Trophoblast cell (in vitro differentiated cells and primary cell): ENCODE data around the gene CHN2.
A peak's percentile ranks its signal among the peaks of the same experiment; 100 is the strongest.

Experiments
- DNase-seq, 2 donors: peaks; one replicate each; pipeline ENCODE4 v3.0.0-alpha.2; 2016
- H2AFZ ChIP-seq: 2 replicates; pipeline ENCODE4 v1.6.1; 2013; ENCODE audit warnings: low read length, moderate library complexity, mild to moderate bottlenecking; ENCODE audit not compliant: insufficient read depth, poor library complexity
- H2AK5ac ChIP-seq: 2 replicates; pipeline ENCODE4 v1.6.1; 2013; ENCODE audit warnings: mild to moderate bottlenecking, low read length
- H2BK120ac ChIP-seq: 2 replicates; pipeline ENCODE4 v1.6.1; 2013; ENCODE audit warnings: low read length, mild to moderate bottlenecking, moderate library complexity; ENCODE audit not compliant: insufficient read depth, poor library complexity
- H2BK12ac ChIP-seq: 2 replicates; pipeline ENCODE4 v1.6.1; 2013; ENCODE audit warnings: mild to moderate bottlenecking, low read length, moderate library complexity
- H2BK5ac ChIP-seq: 2 replicates; pipeline ENCODE4 v1.6.1; 2013; ENCODE audit warnings: low read length, low read depth, moderate library complexity, mild to moderate bottlenecking; ENCODE audit not compliant: poor library complexity
- H3K14ac ChIP-seq: 2 replicates; pipeline ENCODE4 v1.6.1; 2013; ENCODE audit warnings: mild to moderate bottlenecking, low read length
- H3K18ac ChIP-seq: 2 replicates; pipeline ENCODE4 v1.6.1; 2013; ENCODE audit warnings: mild to moderate bottlenecking, low read length
- H3K23ac ChIP-seq: 2 replicates; pipeline ENCODE4 v1.6.1; 2013; ENCODE audit warnings: low read length
- H3K27ac ChIP-seq: 2 replicates; pipeline ENCODE4 v1.5.1; 2013; ENCODE audit warnings: low read depth, mild to moderate bottlenecking, inconsistent platforms, low read length, moderate library complexity
- H3K27me3 ChIP-seq: 2 replicates; pipeline ENCODE4 v1.6.1; 2013; ENCODE audit warnings: inconsistent platforms, mild to moderate bottlenecking, low read length, moderate library complexity; ENCODE audit not compliant: insufficient read depth
- H3K36me3 ChIP-seq, 2 experiments: 1 replicate in 1 of 2; 2 replicates in 1 of 2; pipeline ENCODE4 v1.6.1; 2013; ENCODE audit warnings: low read length in 2 of 2, mild to moderate bottlenecking in 2 of 2, moderate library complexity in 1 of 2; ENCODE audit not compliant: insufficient read depth in 2 of 2, control insufficient read depth in 1 of 2
- H3K4ac ChIP-seq: 2 replicates; pipeline ENCODE4 v1.6.1; 2013; ENCODE audit warnings: low read depth, mild to moderate bottlenecking, low read length, moderate library complexity
- H3K4me1 ChIP-seq, 2 experiments: 1 replicate in 1 of 2; 2 replicates in 1 of 2; pipeline ENCODE4 v1.6.1; 2013; ENCODE audit warnings: low read length in 2 of 2, mild to moderate bottlenecking in 2 of 2, moderate library complexity in 1 of 2; ENCODE audit not compliant: insufficient read depth in 2 of 2, control insufficient read depth in 1 of 2
- H3K4me2 ChIP-seq: 2 replicates; pipeline ENCODE4 v1.6.1; 2013; ENCODE audit warnings: inconsistent platforms, mild to moderate bottlenecking, low read length, moderate library complexity
- H3K4me3 ChIP-seq: 2 replicates; pipeline ENCODE4 v1.5.1; 2013; ENCODE audit warnings: mild to moderate bottlenecking, low read depth, low read length, inconsistent platforms
- H3K79me1 ChIP-seq: one replicate; pipeline ENCODE4 v1.6.1; 2013; ENCODE audit warnings: low read length
- H3K79me2 ChIP-seq: 2 replicates; pipeline ENCODE4 v1.6.1; 2013; ENCODE audit warnings: low read length, mild to moderate bottlenecking; ENCODE audit not compliant: control insufficient read depth, insufficient read depth, poor library complexity
- H3K9ac ChIP-seq: 2 replicates; pipeline ENCODE4 v1.6.1; 2013; ENCODE audit warnings: mild to moderate bottlenecking, low read length
- H3K9me3 ChIP-seq: 2 replicates; pipeline ENCODE4 v1.6.1; 2013; ENCODE audit warnings: low read depth, mild to moderate bottlenecking, control low read depth, inconsistent platforms, low read length; ENCODE audit not compliant: insufficient read depth
- H4K12ac ChIP-seq: 2 replicates; pipeline ENCODE4 v1.6.1; 2013; ENCODE audit warnings: low read depth, mild to moderate bottlenecking, low read length, moderate library complexity
- H4K8ac ChIP-seq: 2 replicates; pipeline ENCODE4 v1.6.1; 2013; ENCODE audit warnings: low read depth, mild to moderate bottlenecking, low read length, moderate library complexity
- H4K91ac ChIP-seq: one replicate; pipeline ENCODE4 v1.6.1; 2013; ENCODE audit warnings: low read depth, mild to moderate bottlenecking, low read length, moderate library complexity
- WGBS: extraction: QIAGEN DNeasy Blood & Tissue Kit; methylation state at CpG from one replicate; pipeline ENCODE4 v1.1.7; 2013; ENCODE audit warnings: missing lambda C conversion rate; ENCODE audit not compliant: insufficient read length, insufficient coverage; ENCODE audit errors: extremely low coverage; 5-methylcytosine and 5-hydroxymethylcytosine counted together

CHN2 gene

DNA sequence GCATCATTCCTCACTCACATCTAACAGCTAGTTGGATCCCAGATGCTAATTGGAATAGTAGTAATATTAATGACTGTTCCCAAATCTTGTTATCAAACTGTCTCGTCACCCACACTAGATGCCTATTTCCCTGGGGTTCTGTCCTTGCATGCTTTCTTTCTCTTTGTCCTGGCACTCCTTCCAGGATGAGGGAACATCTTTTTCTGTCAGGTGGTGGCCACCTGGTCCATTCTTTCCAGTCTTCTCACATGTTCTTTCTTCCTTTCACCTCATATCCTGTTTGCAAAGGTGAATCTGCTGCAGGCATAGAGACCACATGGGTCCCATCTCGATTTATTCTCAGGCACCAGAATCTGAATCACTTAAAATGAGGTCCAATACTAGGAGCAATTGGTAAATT, 126.0 kb downstream of the CHN2 start:
- Histone ChIP-seq H4K8ac (no peak overlapping the region), H3K18ac (no peak overlapping the region), H2BK5ac (no peak overlapping the region), H2BK120ac (no peak overlapping the region), H3K4me2 (no peak overlapping the region), H3K4me1 (peaks cover 10% of the 10 kb centered on the region in 2 experiments), H3K23ac (no peak overlapping the region), H3K27ac (no peak overlapping the region), H3K9ac (no peak overlapping the region), H3K14ac (no peak overlapping the region), H3K79me2 (no peaks in the 10 kb centered on the region), H3K79me1 (peaks cover under 1% of the 10 kb centered on the region), H2AK5ac (no peak overlapping the region), H2BK12ac (no peak overlapping the region), H3K4ac (no peak overlapping the region), H4K12ac (no peak overlapping the region), H3K4me3 (no peak overlapping the region), H2AFZ (no peak overlapping the region), H3K9me3 (no peaks in the 10 kb centered on the region), H3K36me3 (peaks cover 0 to 5% of the 10 kb centered on the region in 2 experiments), H4K91ac (no peak overlapping the region), H3K27me3 (no peaks in the 10 kb centered on the region)
- DNase-seq = no peak
- no CpG with 5 or more reads among the region's 2 CpGs for WGBS

DNA sequence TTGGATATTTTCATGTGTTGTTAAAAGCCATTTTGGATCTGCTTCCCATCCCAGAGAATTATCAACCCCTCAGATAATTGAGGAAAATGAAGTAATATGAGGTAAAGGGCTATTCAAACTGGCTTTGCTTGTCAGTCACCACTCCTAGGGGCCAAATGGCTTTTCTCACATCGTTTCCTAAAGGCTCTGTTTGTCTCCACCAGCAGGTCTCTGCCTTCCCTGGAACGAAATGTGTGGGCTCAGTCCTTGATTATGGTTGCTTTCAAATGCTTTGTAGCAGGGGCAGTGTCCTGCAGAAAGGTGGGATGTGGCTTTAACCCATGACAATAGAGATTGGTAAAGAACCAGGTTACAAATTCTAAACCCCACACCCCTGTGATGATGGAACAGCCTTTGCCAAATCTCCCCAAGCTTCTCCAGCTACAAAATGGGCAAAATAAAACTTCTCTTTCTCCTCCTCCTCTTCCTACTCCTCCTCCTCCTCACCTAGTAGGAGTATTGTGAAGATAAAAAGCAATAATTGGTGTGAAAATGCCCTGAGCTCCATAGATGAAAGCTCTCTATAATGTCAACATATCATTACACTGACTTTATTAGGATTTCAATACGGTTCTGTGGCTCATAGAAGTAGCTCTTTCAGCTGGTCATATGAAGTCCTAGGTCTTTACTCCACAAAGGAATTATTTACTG, 127.6 kb downstream of the CHN2 start:
- no peak overlapping the region for H2BK5ac ChIP-seq
- no peak for DNase-seq
- no peak overlapping the region for H3K9ac ChIP-seq
- H2BK12ac ChIP-seq = no peak overlapping the region
- no peak overlapping the region for H3K18ac ChIP-seq
- H4K8ac ChIP-seq = no peak overlapping the region
- peaks cover 0 to 5% of the 10 kb centered on the region in 2 experiments for H3K36me3 ChIP-seq
- no peak overlapping the region for H3K4me2 ChIP-seq
- H4K12ac ChIP-seq = no peak overlapping the region
- no peak overlapping the region for H2BK120ac ChIP-seq
- H3K4me3 ChIP-seq = no peak overlapping the region
- no peak overlapping the region for H3K23ac ChIP-seq
- H2AK5ac ChIP-seq = no peak overlapping the region
- no peak overlapping the region for H3K14ac ChIP-seq
- no CpG with 5 or more reads among the region's 3 CpGs for WGBS
- H3K79me2 ChIP-seq = no peaks in the 10 kb centered on the region
- no peaks in the 10 kb centered on the region for H3K9me3 ChIP-seq
- H2AFZ ChIP-seq = no peak overlapping the region
- H3K4ac ChIP-seq = no peak overlapping the region
- no peaks in the 10 kb centered on the region for H3K27me3 ChIP-seq
- no peak overlapping the region for H4K91ac ChIP-seq
- peaks cover 3% of the 10 kb centered on the region for H3K79me1 ChIP-seq
- H3K27ac ChIP-seq = no peak overlapping the region
- H3K4me1 ChIP-seq = peaks cover 12 to 13% of the 10 kb centered on the region in 2 experiments

DNA sequence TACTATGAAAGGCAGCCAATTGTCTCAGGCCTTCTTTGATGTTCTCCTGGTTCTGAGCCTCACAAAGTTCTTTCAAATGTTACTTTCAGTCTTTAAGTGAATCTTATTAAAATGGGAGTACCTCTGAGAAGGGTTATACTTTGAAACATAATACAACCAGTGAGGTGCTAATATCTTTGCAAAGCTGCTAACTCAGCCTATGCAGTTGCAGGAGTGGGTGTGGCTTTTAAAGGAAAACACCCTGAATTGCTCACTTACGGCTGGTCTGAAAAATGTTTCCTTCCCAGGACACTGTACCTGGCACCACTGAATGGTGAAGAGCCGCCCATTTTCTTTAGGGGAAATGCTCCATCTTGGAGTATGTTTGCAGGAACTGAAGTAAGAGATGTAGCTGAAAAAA, 130.9 kb downstream of the CHN2 start:
- no peak overlapping the region for H4K8ac ChIP-seq
- H3K27ac ChIP-seq = no peak overlapping the region
- H3K4ac ChIP-seq = no peak overlapping the region
- H3K27me3 ChIP-seq = no peaks in the 10 kb centered on the region
- H3K9me3 ChIP-seq = no peaks in the 10 kb centered on the region
- H3K4me2 ChIP-seq = no peak overlapping the region
- H2BK120ac ChIP-seq = no peak overlapping the region
- H3K9ac ChIP-seq = no peak overlapping the region
- H2AFZ ChIP-seq = no peak overlapping the region
- H3K36me3 ChIP-seq = peaks cover 0 to 5% of the 10 kb centered on the region in 2 experiments
- H3K79me2 ChIP-seq = no peaks in the 10 kb centered on the region
- H3K23ac ChIP-seq = no peak overlapping the region
- H3K14ac ChIP-seq = no peak overlapping the region
- H2BK12ac ChIP-seq = no peak overlapping the region
- H3K18ac ChIP-seq = no peak overlapping the region
- H3K79me1 ChIP-seq = peaks cover 3% of the 10 kb centered on the region
- no peak overlapping the region for H2BK5ac ChIP-seq
- peaks cover 1 to 4% of the 10 kb centered on the region in 2 experiments for H3K4me1 ChIP-seq
- H3K4me3 ChIP-seq = no peak overlapping the region
- H4K12ac ChIP-seq = no peak overlapping the region
- H4K91ac ChIP-seq = no peak overlapping the region
- no CpG with 5 or more reads among the region's 2 CpGs for WGBS
- H2AK5ac ChIP-seq = no peak overlapping the region
- no peak for DNase-seq

DNA sequence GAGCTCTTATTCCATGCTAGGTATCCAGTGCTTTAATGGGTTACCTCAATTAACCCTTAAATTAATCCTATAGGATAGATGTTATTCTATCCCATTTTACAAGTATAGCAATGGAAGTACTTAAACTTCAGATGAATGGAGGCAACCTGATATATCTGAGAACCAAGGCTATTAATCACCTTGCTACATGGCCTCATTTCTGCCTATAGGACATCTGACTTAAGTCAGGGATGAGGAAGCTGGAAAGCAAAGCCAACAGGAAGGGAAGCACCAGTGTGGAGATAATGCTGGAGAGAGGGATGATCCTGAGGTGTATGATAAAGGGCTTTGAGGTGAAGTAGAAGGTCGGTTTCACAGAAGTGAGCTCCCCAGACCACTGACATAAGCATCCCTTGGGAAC, 132.3 kb downstream of the CHN2 start:
- Histone ChIP-seq H3K4ac (no peak overlapping the region), H3K23ac (no peak overlapping the region), H2AFZ (no peak overlapping the region), H3K9me3 (no peaks in the 10 kb centered on the region), H2AK5ac (no peak overlapping the region), H3K4me1 (peaks cover 1 to 4% of the 10 kb centered on the region in 2 experiments), H4K8ac (no peak overlapping the region), H4K12ac (no peak overlapping the region), H3K9ac (no peak overlapping the region), H3K14ac (no peak overlapping the region), H3K27ac (no peak overlapping the region), H2BK120ac (no peak overlapping the region), H2BK12ac (peak overlapping the region; percentile 6), H3K27me3 (no peaks in the 10 kb centered on the region), H3K4me2 (no peak overlapping the region), H3K18ac (no peak overlapping the region), H3K36me3 (peaks cover 2 to 3% of the 10 kb centered on the region in 2 experiments), H3K79me2 (no peaks in the 10 kb centered on the region), H4K91ac (no peak overlapping the region), H2BK5ac (no peak overlapping the region), H3K4me3 (no peak overlapping the region), H3K79me1 (peaks cover 3% of the 10 kb centered on the region)
- no CpG with 5 or more reads among the region's 1 CpG for WGBS
- no peak for DNase-seq
